Endodermal cell (in vitro differentiated cells): ENCODE results near the gene TTC9B. TPM values are rescaled to one million over a fixed set of nuclear protein-coding genes. Genes with fewer than 3 reads are reported as not detected.

ENCODE experiments used
- DNase-seq: peaks from one replicate; pipeline ENCODE4 v3.0.0-alpha.2; 2017
- H3K27ac ChIP-seq: 2 replicates; pipeline ENCODE4 v1.5.1; 2013; ENCODE audit warnings: mild to moderate bottlenecking, low read depth, low read length, moderate library complexity
- H3K27me3 ChIP-seq: 2 replicates; pipeline ENCODE4 v1.6.1; 2013; ENCODE audit warnings: mild to moderate bottlenecking, low read length, moderate library complexity; ENCODE audit not compliant: insufficient read depth, control insufficient read depth, poor library complexity, severe bottlenecking
- H3K36me3 ChIP-seq: 2 replicates; pipeline ENCODE4 v1.7.0; 2013; ENCODE audit warnings: mild to moderate bottlenecking, low read length, moderate library complexity; ENCODE audit not compliant: control insufficient read depth, insufficient read depth
- H3K4me1 ChIP-seq: one replicate; pipeline ENCODE4 v1.7.0; 2013; ENCODE audit warnings: low read length; ENCODE audit not compliant: control insufficient read depth, insufficient read depth
- H3K4me3 ChIP-seq: 2 replicates; pipeline ENCODE4 v1.5.1; 2013; ENCODE audit warnings: mild to moderate bottlenecking, low read length, moderate library complexity
- H3K9ac ChIP-seq: 2 replicates; pipeline ENCODE4 v1.6.1; 2013; ENCODE audit warnings: mild to moderate bottlenecking, low read length, moderate library complexity; ENCODE audit not compliant: poor library complexity, severe bottlenecking; ENCODE audit errors: extremely low read depth
- H3K9me3 ChIP-seq: 2 replicates; pipeline ENCODE4 v1.6.1; 2013; ENCODE audit warnings: mild to moderate bottlenecking, low read length, moderate library complexity; ENCODE audit not compliant: control insufficient read depth
- H3K27ac Mint-ChIP-seq: 2 replicates; pipeline ENCODE4 v1.8.0; 2020; ENCODE audit warnings: mixed read lengths
- H3K27me3 Mint-ChIP-seq: 2 replicates; pipeline ENCODE4 v1.8.0; 2021; ENCODE audit warnings: mild to moderate bottlenecking, mixed read lengths; ENCODE audit not compliant: insufficient read depth
- H3K36me3 Mint-ChIP-seq: 2 replicates; pipeline ENCODE4 v1.8.0; 2020; ENCODE audit warnings: low read depth, mixed read lengths
- H3K4me1 Mint-ChIP-seq: 2 replicates; pipeline ENCODE4 v1.8.0; 2020; ENCODE audit warnings: mixed read lengths
- H3K4me3 Mint-ChIP-seq: 2 replicates; pipeline ENCODE4 v1.8.0; 2020; ENCODE audit warnings: mild to moderate bottlenecking, moderate library complexity, mixed read lengths
- H3K9me3 Mint-ChIP-seq: 2 replicates; pipeline ENCODE4 v1.8.0; 2020; ENCODE audit warnings: mild to moderate bottlenecking, mixed read lengths
- WGBS, 2 experiments: methylation state at CpG; one replicate each; pipeline versions ENCODE4 v1.1.5 to v1.1.7; 2013; ENCODE audit warnings: missing lambda C conversion rate in 2 of 2, mixed read lengths in 1 of 2; ENCODE audit not compliant: insufficient coverage in 1 of 2, insufficient read length in 1 of 2; 5-methylcytosine and 5-hydroxymethylcytosine counted together
- total RNA-seq, 2 donors: library from RNA; stranded (reverse); fragmentation: NEBNext Ultra II Directional in 1 of 2; extraction: Animal tissue kit (Norgen Biotek cat#: 25700) in 1 of 2; gene quantifications; 2 replicates in 1 of 2; 3 replicates in 1 of 2; pipeline ENCODE4 v1.2.1, GENCODE V29; 2021
- TF ChIP-seq, protein P1 (sequence below): fragments of 200-600 bp; sonication (generic); conservative IDR thresholded peaks from 2 replicates; pipeline ENCODE4 v1.5.0; 2021; ENCODE audit warnings: antibody characterized with exemption, mild to moderate bottlenecking

Gene TTC9B
- total RNA-seq, 2 donors from 2014 or later = not detected

DNA sequence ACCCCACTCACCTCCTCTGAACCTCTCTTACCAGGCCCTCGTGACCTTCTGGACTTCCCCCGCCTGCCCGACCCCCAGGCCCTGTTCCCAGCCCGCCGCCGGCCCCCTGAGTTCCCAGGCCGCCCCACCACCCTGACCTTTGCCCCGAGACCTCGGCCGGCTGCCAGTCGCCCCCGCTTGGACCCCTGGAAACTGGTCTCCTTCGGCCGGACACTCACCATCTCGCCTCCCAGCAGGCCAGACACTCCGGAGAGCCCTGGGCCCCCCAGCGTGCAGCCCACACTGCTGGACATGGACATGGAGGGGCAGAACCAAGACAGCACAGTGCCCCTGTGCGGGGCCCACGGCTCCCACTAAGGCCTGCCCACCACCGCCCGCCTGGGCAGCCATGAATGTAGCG, 3.2 kb downstream of the TTC9B start:
- Histone ChIP-seq H3K9me3 (no peaks in the 10 kb centered on the region), H3K27ac (no peak overlapping the region), H3K4me3 (no peak overlapping the region), H3K4me1 (no peaks in the 10 kb centered on the region), H3K27me3 (peaks cover 40% of the 10 kb centered on the region), H3K9ac (no peak overlapping the region), H3K36me3 (peaks cover 4% of the 10 kb centered on the region)
- H3K4me1 Mint-ChIP-seq = no peaks in the 10 kb centered on the region
- H3K27me3 Mint-ChIP-seq = peaks cover 38% of the 10 kb centered on the region
- no peak overlapping the region for H3K27ac Mint-ChIP-seq
- H3K4me3 Mint-ChIP-seq = no peak overlapping the region
- H3K36me3 Mint-ChIP-seq = peaks cover 25% of the 10 kb centered on the region
- 93% methylated on average over 2 to 22 of the region's 22 CpGs for WGBS, 2 experiments
- no peaks in the 10 kb centered on the region for H3K9me3 Mint-ChIP-seq
- no peak for DNase-seq
- TF ChIP-seq, protein P1, sequence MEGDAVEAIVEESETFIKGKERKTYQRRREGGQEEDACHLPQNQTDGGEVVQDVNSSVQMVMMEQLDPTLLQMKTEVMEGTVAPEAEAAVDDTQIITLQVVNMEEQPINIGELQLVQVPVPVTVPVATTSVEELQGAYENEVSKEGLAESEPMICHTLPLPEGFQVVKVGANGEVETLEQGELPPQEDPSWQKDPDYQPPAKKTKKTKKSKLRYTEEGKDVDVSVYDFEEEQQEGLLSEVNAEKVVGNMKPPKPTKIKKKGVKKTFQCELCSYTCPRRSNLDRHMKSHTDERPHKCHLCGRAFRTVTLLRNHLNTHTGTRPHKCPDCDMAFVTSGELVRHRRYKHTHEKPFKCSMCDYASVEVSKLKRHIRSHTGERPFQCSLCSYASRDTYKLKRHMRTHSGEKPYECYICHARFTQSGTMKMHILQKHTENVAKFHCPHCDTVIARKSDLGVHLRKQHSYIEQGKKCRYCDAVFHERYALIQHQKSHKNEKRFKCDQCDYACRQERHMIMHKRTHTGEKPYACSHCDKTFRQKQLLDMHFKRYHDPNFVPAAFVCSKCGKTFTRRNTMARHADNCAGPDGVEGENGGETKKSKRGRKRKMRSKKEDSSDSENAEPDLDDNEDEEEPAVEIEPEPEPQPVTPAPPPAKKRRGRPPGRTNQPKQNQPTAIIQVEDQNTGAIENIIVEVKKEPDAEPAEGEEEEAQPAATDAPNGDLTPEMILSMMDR = no peak

DNA sequence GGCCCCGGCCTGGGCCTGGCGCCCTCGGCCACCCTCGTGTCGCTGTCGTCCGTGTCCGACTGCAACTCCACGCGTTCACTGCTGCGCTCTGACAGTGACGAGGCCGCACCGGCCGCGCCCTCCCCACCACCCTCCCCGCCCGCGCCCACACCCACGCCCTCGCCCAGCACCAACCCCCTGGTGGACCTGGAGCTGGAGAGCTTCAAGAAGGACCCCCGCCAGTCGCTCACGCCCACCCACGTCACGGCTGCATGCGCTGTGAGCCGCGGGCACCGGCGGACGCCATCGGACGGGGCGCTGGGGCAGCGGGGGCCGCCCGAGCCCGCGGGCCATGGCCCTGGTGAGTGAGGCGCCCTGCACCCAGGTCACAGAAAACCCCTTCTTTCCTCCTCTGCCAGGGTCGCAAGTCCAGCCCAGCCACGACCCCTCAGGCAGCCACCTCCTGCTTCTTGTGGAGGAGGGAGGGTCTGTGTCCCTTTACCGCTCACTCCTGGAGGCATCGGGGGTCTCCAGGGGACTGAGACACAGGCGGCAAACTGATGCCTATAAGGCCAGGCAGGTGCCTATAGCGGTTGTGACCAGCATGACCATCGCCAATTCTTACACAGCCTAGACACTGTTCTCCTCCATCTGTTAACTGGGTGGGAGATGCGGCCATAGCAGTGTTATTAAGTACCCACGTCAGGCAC, 4.2 kb downstream of the TTC9B start:
- no peak overlapping the region for H3K9ac ChIP-seq
- Mint-ChIP-seq H3K9me3 (no peaks in the 10 kb centered on the region), H3K4me3 (no peak overlapping the region), H3K27me3 (peaks cover 29% of the 10 kb centered on the region), H3K4me1 (no peaks in the 10 kb centered on the region), H3K36me3 (peaks cover 31% of the 10 kb centered on the region), H3K27ac (no peak overlapping the region)
- WGBS, 2 experiments = 95 to 98% methylated on average over 13 to 49 of the region's 50 CpGs
- TF ChIP-seq, protein P1 = no peak
- H3K27me3 ChIP-seq = peaks cover 31% of the 10 kb centered on the region
- no peak overlapping the region for H3K4me3 ChIP-seq
- no peaks in the 10 kb centered on the region for H3K9me3 ChIP-seq
- DNase-seq = no peak
- peaks cover 4% of the 10 kb centered on the region for H3K36me3 ChIP-seq
- H3K27ac ChIP-seq = no peak overlapping the region
- no peaks in the 10 kb centered on the region for H3K4me1 ChIP-seq

DNA sequence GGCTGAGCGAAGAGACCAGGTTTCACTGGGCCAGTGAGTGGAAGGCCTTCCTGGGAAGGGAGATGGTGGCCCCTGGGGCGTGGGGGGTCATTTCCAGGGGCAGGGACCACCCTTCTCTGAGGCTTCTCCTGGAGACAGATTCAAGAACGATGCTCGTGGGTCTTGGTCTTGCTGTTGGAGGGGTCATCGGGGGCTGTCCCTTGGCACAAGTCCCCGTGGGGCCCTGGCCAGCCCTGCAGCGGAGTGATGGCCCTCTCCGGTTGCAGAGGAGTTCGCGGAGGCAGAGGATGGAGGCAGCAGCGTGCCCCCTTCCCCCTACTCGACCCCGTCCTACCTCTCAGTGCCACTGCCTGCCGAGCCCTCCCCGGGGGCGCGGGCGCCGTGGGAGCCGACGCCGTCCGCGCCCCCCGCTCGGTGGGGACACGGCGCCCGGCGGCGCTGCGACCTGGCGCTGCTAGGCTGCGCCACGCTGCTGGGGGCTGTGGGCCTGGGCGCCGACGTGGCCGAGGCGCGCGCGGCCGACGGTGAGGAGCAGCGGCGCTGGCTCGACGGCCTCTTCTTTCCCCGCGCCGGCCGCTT, 4.8 kb downstream of the TTC9B start:
- WGBS, 2 experiments = 95 to 97% methylated on average over 44 to 53 of the region's 53 CpGs
- no peaks in the 10 kb centered on the region for H3K9me3 Mint-ChIP-seq
- no peaks in the 10 kb centered on the region for H3K4me1 Mint-ChIP-seq

More for the DNA sequence above, 4.8 kb downstream of the TTC9B start:
- DNase-seq = no peak
- Mint-ChIP-seq H3K36me3 (peaks cover 36% of the 10 kb centered on the region), H3K27ac (no peak overlapping the region), H3K27me3 (peaks cover 22% of the 10 kb centered on the region), H3K4me3 (no peak overlapping the region)
- no peaks in the 10 kb centered on the region for H3K9me3 ChIP-seq
- H3K9ac ChIP-seq = no peak overlapping the region
- H3K27me3 ChIP-seq = peaks cover 24% of the 10 kb centered on the region
- TF ChIP-seq, protein P1 = no peak
- peaks cover 8% of the 10 kb centered on the region for H3K36me3 ChIP-seq
- no peaks in the 10 kb centered on the region for H3K4me1 ChIP-seq
- no peak overlapping the region for H3K4me3 ChIP-seq
- no peak overlapping the region for H3K27ac ChIP-seq
